Hepatocyte (in vitro differentiated cells): ENCODE results near the gene CHD2. TPM values are rescaled to one million over a fixed set of nuclear protein-coding genes. Genes with fewer than 3 reads are reported as not detected.

Experiments
- DNase-seq: peaks from one replicate; pipeline ENCODE4 v3.0.0-alpha.2; 2016; ENCODE audit warnings: low spot score
- H2AFZ ChIP-seq: fragments of 200-600 bp; sonication (generic); 2 replicates; pipeline ENCODE4 v1.6.0; 2016; ENCODE audit warnings: antibody characterized with exemption, mild to moderate bottlenecking
- H3K27ac ChIP-seq: fragments of 200-600 bp; sonication (generic); 2 replicates; pipeline ENCODE4 v1.5.1; 2016; ENCODE audit warnings: mild to moderate bottlenecking
- H3K27me3 ChIP-seq: fragments of 200-600 bp; sonication (generic); 2 replicates; pipeline ENCODE4 v1.6.1; 2016
- H3K36me3 ChIP-seq: fragments of 200-600 bp; sonication (generic); replicated peaks from 2 replicates; pipeline ENCODE4 v1.5.1; 2016; ENCODE audit warnings: low read depth; ENCODE audit not compliant: insufficient read depth
- H3K4me1 ChIP-seq: fragments of 200-600 bp; sonication (generic); 2 replicates; pipeline ENCODE4 v1.5.1; 2016; ENCODE audit warnings: mild to moderate bottlenecking, moderate library complexity; ENCODE audit not compliant: insufficient read depth
- H3K4me2 ChIP-seq: fragments of 200-600 bp; sonication (generic); 2 replicates; pipeline ENCODE4 v1.6.0; 2016
- H3K4me3 ChIP-seq: fragments of 200-600 bp; sonication (generic); 2 replicates; pipeline ENCODE4 v1.5.1; 2016; ENCODE audit warnings: mild to moderate bottlenecking
- H3K79me2 ChIP-seq: fragments of 200-600 bp; sonication (generic); 2 replicates; pipeline ENCODE4 v1.6.0; 2017; ENCODE audit warnings: mild to moderate bottlenecking
- H3K9me2 ChIP-seq: fragments of 200-600 bp; sonication (generic); replicated peaks from 2 replicates; pipeline ENCODE4 v1.6.0; 2017; ENCODE audit warnings: mild to moderate bottlenecking; ENCODE audit not compliant: insufficient read depth
- H3K9me3 ChIP-seq: fragments of 200-600 bp; sonication (generic); 2 replicates; pipeline ENCODE4 v1.5.1; 2016; ENCODE audit warnings: low read depth, mild to moderate bottlenecking
- H4K20me1 ChIP-seq: fragments of 200-600 bp; sonication (generic); 2 replicates; pipeline ENCODE4 v1.6.0; 2016; ENCODE audit warnings: mild to moderate bottlenecking; ENCODE audit not compliant: insufficient read depth, poor library complexity, severe bottlenecking
- EZH2 ChIP-seq: fragments of 200-600 bp; sonication (generic); IDR thresholded peaks from 2 replicates; pipeline ENCODE4 v1.6.1; 2016; ENCODE audit warnings: antibody characterized with exemption, mild to moderate bottlenecking, borderline replicate concordance
- EZH2phosphoT487 ChIP-seq: fragments of 200-600 bp; sonication (generic); IDR thresholded peaks from one replicate; pipeline ENCODE4 v1.6.1; 2018; ENCODE audit warnings: antibody characterized with exemption, mild to moderate bottlenecking, low read depth, moderate library complexity; ENCODE audit not compliant: unreplicated experiment, severe bottlenecking
- WGBS: methylation state at CpG from one replicate; pipeline ENCODE4 v1.1.6; 2016; ENCODE audit warnings: low lambda C conversion rate; ENCODE audit errors: missing lambda C conversion rate; 5-methylcytosine and 5-hydroxymethylcytosine counted together
- microRNA counts: library from miRNA; unstranded; fragments of <30 nt; microRNA quantifications from one replicate; lab custom pipeline; 2017
- microRNA-seq: library from miRNA; unstranded; fragments of <30 nt; microRNA quantifications from one replicate; pipeline ENCODE4, GENCODE V29; 2017
- polyA plus RNA-seq: library from polyadenylated mRNA; unstranded; fragments of >200 nt; fragmentation: Nextera tagmentation; extraction: Ambion mirVana; gene quantifications from 2 replicates; pipeline ENCODE4 v1.2.1, GENCODE V29; 2016
- total RNA-seq: library from RNA; depleted of rRNA; stranded (reverse); fragments of >200 nt; gene quantifications from 2 replicates; pipeline ENCODE4 v1.2.3, GENCODE V29; 2014
- TF ChIP-seq, protein P1 (sequence below): fragments of 200-600 bp; sonication (generic); IDR thresholded peaks from 2 replicates; pipeline ENCODE4 v1.5.1; 2016; ENCODE audit warnings: antibody characterized with exemption, mild to moderate bottlenecking; ENCODE audit not compliant: poor library complexity

The CHD2 gene
- total and polyA plus RNA-seq, 2 experiments from 2014 or later: 49.3 to 133 TPM

DNA sequence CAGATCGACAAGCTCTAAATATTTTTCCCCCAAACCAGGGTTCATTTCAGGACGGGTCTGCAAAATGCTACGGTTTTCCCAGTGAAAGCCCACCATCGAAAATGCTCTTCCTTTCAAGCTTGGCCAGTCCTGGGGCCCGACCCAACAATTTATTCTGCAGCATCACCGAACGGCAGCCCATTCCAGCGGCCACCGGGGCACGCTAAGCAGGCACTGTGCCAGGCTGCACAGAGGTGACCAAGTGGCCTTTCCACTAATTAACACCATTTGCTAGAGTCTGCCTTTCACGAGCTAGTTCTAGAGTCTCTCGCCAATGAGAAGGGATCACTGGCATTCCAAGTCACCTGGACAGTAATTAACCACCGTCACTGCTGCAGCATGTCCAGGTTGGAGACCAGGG, 174.5 kb downstream of the CHD2 start:
- no peaks in the 10 kb centered on the region for H3K9me3 ChIP-seq
- 90% methylated on average over 13 of the region's 13 CpGs for WGBS
- H3K4me3 ChIP-seq: no peak overlapping the region
- H3K27me3 ChIP-seq: peaks cover 21% of the 10 kb centered on the region
- H4K20me1 ChIP-seq: no peaks in the 10 kb centered on the region
- TF ChIP-seq EZH2phosphoT487: no peak
- TF ChIP-seq EZH2: no peak
- TF ChIP-seq, protein P1, sequence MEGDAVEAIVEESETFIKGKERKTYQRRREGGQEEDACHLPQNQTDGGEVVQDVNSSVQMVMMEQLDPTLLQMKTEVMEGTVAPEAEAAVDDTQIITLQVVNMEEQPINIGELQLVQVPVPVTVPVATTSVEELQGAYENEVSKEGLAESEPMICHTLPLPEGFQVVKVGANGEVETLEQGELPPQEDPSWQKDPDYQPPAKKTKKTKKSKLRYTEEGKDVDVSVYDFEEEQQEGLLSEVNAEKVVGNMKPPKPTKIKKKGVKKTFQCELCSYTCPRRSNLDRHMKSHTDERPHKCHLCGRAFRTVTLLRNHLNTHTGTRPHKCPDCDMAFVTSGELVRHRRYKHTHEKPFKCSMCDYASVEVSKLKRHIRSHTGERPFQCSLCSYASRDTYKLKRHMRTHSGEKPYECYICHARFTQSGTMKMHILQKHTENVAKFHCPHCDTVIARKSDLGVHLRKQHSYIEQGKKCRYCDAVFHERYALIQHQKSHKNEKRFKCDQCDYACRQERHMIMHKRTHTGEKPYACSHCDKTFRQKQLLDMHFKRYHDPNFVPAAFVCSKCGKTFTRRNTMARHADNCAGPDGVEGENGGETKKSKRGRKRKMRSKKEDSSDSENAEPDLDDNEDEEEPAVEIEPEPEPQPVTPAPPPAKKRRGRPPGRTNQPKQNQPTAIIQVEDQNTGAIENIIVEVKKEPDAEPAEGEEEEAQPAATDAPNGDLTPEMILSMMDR: no peak
- no peaks in the 10 kb centered on the region for H3K4me1 ChIP-seq
- no peak overlapping the region for H2AFZ ChIP-seq
- peaks cover 5% of the 10 kb centered on the region for H3K79me2 ChIP-seq
- no peaks in the 10 kb centered on the region for H3K9me2 ChIP-seq
- no peaks in the 10 kb centered on the region for H3K36me3 ChIP-seq
- DNase-seq: no peak
- H3K27ac ChIP-seq: no peak overlapping the region
- H3K4me2 ChIP-seq: no peak overlapping the region

GRCh38 chr15:93076217-93076616, 176.1 kb downstream of the CHD2 start:
- H3K27me3 ChIP-seq: peaks cover 19% of the 10 kb centered on the region

DNA sequence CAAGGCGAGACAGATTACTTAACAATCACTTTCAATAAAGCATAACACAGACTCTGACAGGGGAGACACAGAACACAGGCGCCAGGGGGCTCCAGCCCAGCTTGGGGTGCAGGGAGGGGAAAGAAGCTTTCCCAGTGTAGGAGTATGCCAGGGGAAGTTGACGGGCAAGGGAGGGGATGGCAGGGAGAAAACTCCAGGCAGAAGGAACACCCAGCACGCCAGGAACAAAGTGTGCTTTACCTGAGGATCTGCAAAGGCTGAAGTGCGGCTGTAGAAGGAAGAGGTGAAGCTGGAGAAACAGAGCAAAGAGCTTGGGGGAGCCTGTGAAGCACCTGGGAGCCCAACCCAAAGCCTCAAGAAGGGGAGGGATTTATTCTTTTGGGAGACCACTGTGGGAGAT, 176.8 kb downstream of the CHD2 start:
- Histone ChIP-seq H3K4me3 (no peak overlapping the region), H3K4me1 (no peaks in the 10 kb centered on the region)

More at GRCh38 chr15:93076217-93076616, 176.1 kb downstream of the CHD2 start:
- H4K20me1 ChIP-seq: no peaks in the 10 kb centered on the region
- H3K27ac ChIP-seq: no peak overlapping the region
- peaks cover under 1% of the 10 kb centered on the region for H3K79me2 ChIP-seq
- 85% methylated on average over 1 of the region's 1 CpG for WGBS
- no peak for DNase-seq
- no peak overlapping the region for H2AFZ ChIP-seq
- H3K9me2 ChIP-seq: no peaks in the 10 kb centered on the region
- no peaks in the 10 kb centered on the region for H3K9me3 ChIP-seq
- no peaks in the 10 kb centered on the region for H3K36me3 ChIP-seq
- no peaks in the 10 kb centered on the region for H3K4me1 ChIP-seq
- no peak overlapping the region for H3K4me2 ChIP-seq
- TF ChIP-seq EZH2: no peak
- TF ChIP-seq, protein P1: no peak
- no peak for TF ChIP-seq EZH2phosphoT487
- no peak overlapping the region for H3K4me3 ChIP-seq

More for the DNA sequence above, 176.8 kb downstream of the CHD2 start:
- no peak for DNase-seq
- no peak overlapping the region for H3K4me2 ChIP-seq
- H3K9me2 ChIP-seq: no peaks in the 10 kb centered on the region
- no peaks in the 10 kb centered on the region for H3K36me3 ChIP-seq
- no peaks in the 10 kb centered on the region for H3K9me3 ChIP-seq
- H3K27ac ChIP-seq: no peak overlapping the region
- TF ChIP-seq EZH2 (no peak), EZH2phosphoT487 (no peak)
- TF ChIP-seq, protein P1: no peak
- no peak overlapping the region for H2AFZ ChIP-seq
- peaks cover 13% of the 10 kb centered on the region for H3K27me3 ChIP-seq
- 87% methylated on average over 5 of the region's 5 CpGs for WGBS
- H3K79me2 ChIP-seq: no peaks in the 10 kb centered on the region
- H4K20me1 ChIP-seq: no peaks in the 10 kb centered on the region

MicroRNA genes within 50 kb of the gene (microRNA counts, 767-probe panel; counts per million panel counts)
- not detected for microRNA hsa-miR-3175 (lab: Ali Mortazavi, UCI)

Small RNA genes lying within 50 kb of the gene (microRNA-seq; reads per million reads assigned to microRNA genes)
- not detected for gene MIR3175

Other genes starting within 250 kb of the CHD2 start
- 17.0 and 17.8 TPM in 2 replicates for gene FAM174B, start 244.5 kb upstream of the CHD2 start, total RNA-seq
- 29.6 and 34.9 TPM in 2 replicates for gene FAM174B, start 244.5 kb upstream of the CHD2 start, polyA plus RNA-seq
- gene RGMA, start 188.9 kb downstream of the CHD2 start, total RNA-seq: 2.0 and 2.7 TPM in 2 replicates
- 2.5 and 2.8 TPM in 2 replicates for gene RGMA, start 188.9 kb downstream of the CHD2 start, polyA plus RNA-seq